ENCODE data around the gene PRDM2.

The PRDM2 gene

DNA sequence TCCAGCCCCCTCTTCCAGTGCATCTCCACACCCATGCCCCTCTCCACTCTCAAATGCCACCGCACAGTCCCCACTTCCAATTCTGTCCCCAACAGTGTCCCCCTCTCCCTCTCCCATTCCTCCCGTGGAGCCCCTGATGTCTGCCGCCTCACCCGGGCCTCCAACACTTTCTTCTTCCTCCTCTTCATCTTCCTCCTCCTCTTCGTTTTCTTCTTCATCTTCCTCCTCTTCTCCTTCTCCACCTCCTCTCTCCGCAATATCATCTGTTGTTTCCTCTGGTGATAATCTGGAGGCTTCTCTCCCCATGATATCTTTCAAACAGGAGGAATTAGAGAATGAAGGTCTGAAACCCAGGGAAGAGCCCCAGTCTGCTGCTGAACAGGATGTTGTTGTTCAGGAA, 80.8 kb downstream of the PRDM2 start:
- DNase-seq (ENCODE audit: low read depth), result no peak
- H3K4me3 ChIP-seq (ENCODE audit: low read length), result no peak overlapping the region
- TF ChIP-seq, protein P1, sequence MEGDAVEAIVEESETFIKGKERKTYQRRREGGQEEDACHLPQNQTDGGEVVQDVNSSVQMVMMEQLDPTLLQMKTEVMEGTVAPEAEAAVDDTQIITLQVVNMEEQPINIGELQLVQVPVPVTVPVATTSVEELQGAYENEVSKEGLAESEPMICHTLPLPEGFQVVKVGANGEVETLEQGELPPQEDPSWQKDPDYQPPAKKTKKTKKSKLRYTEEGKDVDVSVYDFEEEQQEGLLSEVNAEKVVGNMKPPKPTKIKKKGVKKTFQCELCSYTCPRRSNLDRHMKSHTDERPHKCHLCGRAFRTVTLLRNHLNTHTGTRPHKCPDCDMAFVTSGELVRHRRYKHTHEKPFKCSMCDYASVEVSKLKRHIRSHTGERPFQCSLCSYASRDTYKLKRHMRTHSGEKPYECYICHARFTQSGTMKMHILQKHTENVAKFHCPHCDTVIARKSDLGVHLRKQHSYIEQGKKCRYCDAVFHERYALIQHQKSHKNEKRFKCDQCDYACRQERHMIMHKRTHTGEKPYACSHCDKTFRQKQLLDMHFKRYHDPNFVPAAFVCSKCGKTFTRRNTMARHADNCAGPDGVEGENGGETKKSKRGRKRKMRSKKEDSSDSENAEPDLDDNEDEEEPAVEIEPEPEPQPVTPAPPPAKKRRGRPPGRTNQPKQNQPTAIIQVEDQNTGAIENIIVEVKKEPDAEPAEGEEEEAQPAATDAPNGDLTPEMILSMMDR (conservative IDR thresholded peaks at IDR 0.05; ENCODE audit: low read length), result no peak

DNA sequence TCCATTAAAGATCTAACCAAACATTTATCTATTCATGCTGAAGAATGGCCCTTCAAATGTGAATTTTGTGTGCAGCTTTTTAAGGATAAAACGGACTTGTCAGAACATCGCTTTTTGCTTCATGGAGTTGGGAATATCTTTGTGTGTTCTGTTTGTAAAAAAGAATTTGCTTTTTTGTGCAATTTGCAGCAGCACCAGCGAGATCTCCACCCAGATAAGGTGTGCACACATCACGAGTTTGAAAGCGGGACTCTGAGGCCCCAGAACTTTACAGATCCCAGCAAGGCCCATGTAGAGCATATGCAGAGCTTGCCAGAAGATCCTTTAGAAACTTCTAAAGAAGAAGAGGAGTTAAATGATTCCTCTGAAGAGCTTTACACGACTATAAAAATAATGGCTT, 81.2 kb downstream of the PRDM2 start:
- DNase-seq (ENCODE audit: low read depth), result no peak
- TF ChIP-seq, protein P1 (conservative IDR thresholded peaks at IDR 0.05; ENCODE audit: low read length), result no peak
- peak overlapping the region; percentile 18; the same call in 1 of the 2 replicates for H3K4me3 ChIP-seq (ENCODE audit: low read length)

- peak overlapping the region; percentile 53 for H3K4me3 ChIP-seq (ENCODE audit: low read length)
- DNase-seq (ENCODE audit: low read depth), result peak; percentile 85
- TF ChIP-seq, protein P1 (conservative IDR thresholded peaks at IDR 0.05; ENCODE audit: low read length), result no peak
Measured at GRCh38 chr1:13781907-13782633, 82.1 kb downstream of the PRDM2 start.

DNA sequence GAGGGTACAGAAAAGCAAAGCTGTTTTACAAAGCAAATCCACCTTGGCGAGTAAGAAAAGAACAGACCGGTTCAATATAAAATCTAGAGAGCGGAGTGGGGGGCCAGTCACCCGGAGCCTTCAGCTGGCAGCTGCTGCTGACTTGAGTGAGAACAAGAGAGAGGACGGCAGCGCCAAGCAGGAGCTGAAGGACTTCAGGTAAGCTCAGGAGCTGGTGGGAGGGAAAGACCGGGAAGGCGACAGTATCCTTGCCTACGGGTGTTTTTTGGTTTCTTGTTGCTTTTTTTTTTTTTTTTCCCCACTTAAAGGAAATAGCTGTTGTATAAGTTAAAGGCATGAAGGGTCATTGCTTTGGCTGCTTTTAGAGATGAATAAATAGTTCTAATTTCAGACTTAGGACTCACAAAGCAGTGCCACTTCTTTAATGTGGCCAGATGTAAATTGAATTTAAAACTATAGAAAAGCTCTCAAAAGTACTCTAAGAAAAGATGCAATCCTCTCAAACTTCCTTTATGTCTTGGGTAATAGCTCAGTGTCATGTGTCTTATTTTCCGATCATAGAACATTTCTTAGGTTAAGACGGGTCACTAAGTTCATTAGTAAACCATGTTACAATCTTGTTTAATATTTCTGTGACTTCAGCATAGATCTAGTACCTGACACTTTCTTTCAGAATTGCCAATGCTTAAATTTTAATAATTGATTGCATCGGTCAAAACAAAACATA, 82.8 kb downstream of the PRDM2 start:
- H3K4me3 ChIP-seq (ENCODE audit: low read length), result peak overlapping the region; percentile 53
- TF ChIP-seq, protein P1 (conservative IDR thresholded peaks at IDR 0.05; ENCODE audit: low read length), result no peak
- DNase-seq (ENCODE audit: low read depth), result no peak

GRCh38 chr1:13783551-13783950, 83.6 kb downstream of the PRDM2 start:
- DNase-seq (ENCODE audit: low read depth), result peak; percentile 49
- TF ChIP-seq, protein P1 (conservative IDR thresholded peaks at IDR 0.05; ENCODE audit: low read length), result no peak
- peak overlapping the region; percentile 37 for H3K4me3 ChIP-seq (ENCODE audit: low read length)

- TF ChIP-seq, protein P1 (conservative IDR thresholded peaks at IDR 0.05; ENCODE audit: low read length), result no peak
- H3K4me3 ChIP-seq (ENCODE audit: low read length), result no peak overlapping the region
- DNase-seq (ENCODE audit: low read depth), result no peak
Measured at GRCh38 chr1:13784971-13785370, 85.0 kb downstream of the PRDM2 start.

- TF ChIP-seq, protein P1 (conservative IDR thresholded peaks at IDR 0.05; ENCODE audit: low read length), result no peak
- no peak overlapping the region for H3K4me3 ChIP-seq (ENCODE audit: low read length)
- DNase-seq (ENCODE audit: low read depth), result no peak
Measured at GRCh38 chr1:13786541-13786940, 86.6 kb downstream of the PRDM2 start.

Measured in AG10803 (cell line).